HT-29 (cell line): Measurements from ENCODE around the gene HAGHL. TPM values are rescaled to one million over a fixed set of nuclear protein-coding genes. Genes with fewer than 3 reads are reported as not detected.

Source experiments
- DNase-seq: peaks from one replicate; pipeline ENCODE4 v3.0.0-alpha.2; 2015; ENCODE audit warnings: low spot score
- total RNA-seq: library from RNA; depleted of rRNA; stranded (reverse); fragments of >200 nt; shearing (Covaris generic); gene quantifications from 2 replicates; pipeline ENCODE4 v1.2.3, GENCODE V29; 2014

The HAGHL gene
- total RNA-seq, 1 experiment from 2014 or later, result 80.8 TPM

GRCh38 chr16:707062-707538 is 19.8 kb upstream of the HAGHL start:
- no peak for DNase-seq

- DNase-seq, result no peak
These were observed 18.9 kb upstream of the HAGHL start for GRCh38 chr16:708019-708418.

- no peak for DNase-seq
These were observed 17.9 kb upstream of the HAGHL start for GRCh38 chr16:708959-709358.

GRCh38 chr16:709566-710499 is 17.1 kb upstream of the HAGHL start:
- peak; percentile 64 for DNase-seq

GRCh38 chr16:710500-711075 is 16.3 kb upstream of the HAGHL start:
- no peak for DNase-seq

- no peak for DNase-seq
These were observed 15.8 kb upstream of the HAGHL start for GRCh38 chr16:711084-711483.

GRCh38 chr16:711548-712320 is 15.2 kb upstream of the HAGHL start:
- peak; percentile 71 for DNase-seq

GRCh38 chr16:712740-713250 is 14.1 kb upstream of the HAGHL start:
- DNase-seq, result peak; percentile 77

- no peak for DNase-seq
These were observed 12.8 kb upstream of the HAGHL start for GRCh38 chr16:714079-714478.

- DNase-seq, result peak; percentile 80
These were observed 12.1 kb upstream of the HAGHL start, which contains the start of gene METRN for GRCh38 chr16:714558-715476. Gene METRN, plus strand, starts transcription at chr16:715118. Its CDS starts 172 bp downstream, at chr16:715290.

- DNase-seq, result no peak
These were observed 11.3 kb upstream of the HAGHL start for GRCh38 chr16:715477-716199.

GRCh38 chr16:716200-716568 is 10.7 kb upstream of the HAGHL start:
- peak; percentile 60 for DNase-seq

GRCh38 chr16:716768-717325 is 10.1 kb upstream of the HAGHL start:
- DNase-seq, result no peak

- DNase-seq, result no peak
These were observed 9.3 kb upstream of the HAGHL start for GRCh38 chr16:717450-718245.

- no peak for DNase-seq
These were observed 8.5 kb upstream of the HAGHL start for GRCh38 chr16:718389-718788.

- no peak for DNase-seq
These were observed 8.0 kb upstream of the HAGHL start for GRCh38 chr16:718922-719321.

GRCh38 chr16:719815-720446 is 7.0 kb upstream of the HAGHL start:
- peak; percentile 60 for DNase-seq

GRCh38 chr16:720447-720989 is 6.4 kb upstream of the HAGHL start:
- peak; percentile 36 for DNase-seq
